Sigmoid colon (tissue), 7 donors: ENCODE results near the gene HAGH. TPM values are rescaled to one million over a fixed set of nuclear protein-coding genes. Genes with fewer than 3 reads are reported as not detected.

ENCODE experiments used
- DNase-seq: peaks from one replicate; pipeline ENCODE4 v3.0.0-alpha.2; 2019
- H3K27ac ChIP-seq, 4 donors: fragments of 200-600 bp; sonication (generic); one replicate each; pipeline ENCODE4 v1.5.1; 2016 to 2019; ENCODE audit warnings: mild to moderate bottlenecking in 1 of 4
- H3K27me3 ChIP-seq, 3 donors: fragments of 200-600 bp; sonication (generic); one replicate each; pipeline ENCODE4 v1.5.1; 2019; ENCODE audit warnings: mild to moderate bottlenecking in 1 of 3
- H3K36me3 ChIP-seq, 4 donors: fragments of 200-600 bp; sonication (generic); one replicate each; pipeline ENCODE4 v1.5.1; 2016 to 2019
- H3K4me1 ChIP-seq, 4 donors: fragments of 200-600 bp; sonication (generic); one replicate each; pipeline ENCODE4 v1.5.1; 2017 to 2019
- H3K4me3 ChIP-seq, 4 donors: fragments of 200-600 bp; sonication (generic); one replicate each; pipeline ENCODE4 v1.5.1; 2017 to 2019; ENCODE audit warnings: mild to moderate bottlenecking in 2 of 4, moderate library complexity in 1 of 4
- H3K9me3 ChIP-seq, 4 donors: fragments of 200-600 bp in 3 of 4; sonication (generic) in 3 of 4; one replicate each; pipeline versions ENCODE4 v1.5.1 to v1.6.1; 2013 to 2019
- EP300 ChIP-seq, 4 donors: sonication (generic); formaldehyde crosslinking; IDR thresholded peaks; one replicate each; pipeline ENCODE4 v1.6.1; 2017; ENCODE audit warnings: antibody characterized with exemption in 4 of 4
- POLR2A ChIP-seq, 2 donors: fragments of 450-650 bp; IDR thresholded peaks; one replicate each; pipeline ENCODE4 v1.6.1; 2016; ENCODE audit warnings: antibody characterized with exemption in 2 of 2, mild to moderate bottlenecking in 2 of 2, moderate library complexity in 2 of 2
- POLR2AphosphoS5 ChIP-seq, 4 donors: sonication (generic); formaldehyde crosslinking; IDR thresholded peaks; one replicate each; pipeline ENCODE4 v1.6.1; 2017; ENCODE audit warnings: antibody characterized with exemption in 4 of 4
- WGBS, 2 donors: extraction: QIAGEN DNeasy Blood & Tissue Kit; methylation state at CpG; one replicate each; pipeline ENCODE4 v1.1.7; 2013; 5-methylcytosine and 5-hydroxymethylcytosine counted together
- intact Hi-C: fragments of 100-400 bp; cut with DNase I; formaldehyde crosslinking; loops from one replicate; pipeline ENCODE4 v1.15.1; 2023
- polyA plus RNA-seq, 3 donors: library from polyadenylated mRNA; stranded (reverse); fragments of 200-250 nt; gene quantifications; one replicate each; pipeline ENCODE4 v1.2.3, GENCODE V29; 2013
- total RNA-seq, 4 donors: library from RNA; depleted of rRNA; stranded (reverse); fragments of >200 nt; gene quantifications; one replicate each; pipeline ENCODE4 v1.1.0, GENCODE V29; 2016
- TF ChIP-seq, protein P1 (sequence below), 4 experiments: fragments of 450-650 bp in 3 of 4; fragments of 200-600 bp in 1 of 4; IDR thresholded peaks; one replicate each; pipeline ENCODE4 v1.5.1; 2016 to 2019; ENCODE audit warnings: antibody characterized with exemption in 4 of 4, mild to moderate bottlenecking in 3 of 4, moderate library complexity in 2 of 4
- donor health status: healthy with polysubstance abuse.
- donor health status: Bipolar disorder and iron deficiency.
- donor health status: healthy.

The HAGH gene
- total and polyA plus RNA-seq, 7 donors: 54.1 to 163 (median 86.9) TPM

DNA sequence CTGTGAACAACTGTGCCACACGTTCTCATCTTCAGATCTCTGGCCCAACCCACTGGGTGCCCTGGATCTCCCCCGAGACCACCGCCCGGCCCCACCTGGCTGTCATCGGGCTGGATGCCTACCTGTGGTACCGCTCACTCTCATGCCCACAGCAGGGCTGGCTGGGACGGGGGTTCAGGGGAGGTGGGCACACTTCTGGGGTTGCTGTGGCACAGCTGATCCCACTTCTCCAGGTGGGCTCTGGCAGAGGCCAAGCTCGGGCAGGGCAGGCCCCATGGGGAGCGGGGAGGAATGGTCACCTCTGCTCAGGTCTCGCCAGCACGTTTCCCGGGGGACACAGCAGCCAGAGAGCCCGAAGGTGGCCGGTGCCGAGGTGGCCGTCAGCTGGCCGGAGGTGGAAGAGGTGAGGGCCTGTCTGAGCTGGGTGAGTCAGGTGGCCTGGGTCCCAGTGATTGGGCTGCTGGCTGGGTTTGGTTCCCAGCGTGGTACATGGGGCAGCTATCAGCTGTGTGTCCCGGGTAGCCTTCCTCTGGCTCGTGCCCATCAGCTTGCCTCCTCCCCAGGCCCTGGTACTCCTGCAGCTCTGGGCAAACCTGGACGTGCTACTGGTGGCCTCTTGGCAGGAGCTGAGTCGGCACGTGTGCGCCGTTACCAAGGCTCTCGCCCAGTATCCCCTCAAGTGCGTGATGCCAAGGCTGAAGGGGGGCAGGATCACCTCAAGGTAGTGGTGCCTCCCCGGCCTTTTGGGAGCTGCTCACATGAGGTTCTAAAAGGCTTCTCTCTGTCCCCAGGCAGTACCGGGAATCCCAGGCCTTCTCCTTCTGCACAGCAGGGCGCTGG is 51.4 kb downstream of the HAGH start:
- Histone ChIP-seq H3K4me1 (peaks cover 0 to 44% (median 37%) of the 10 kb centered on the region in 4 donors), H3K27me3 (no peaks in the 10 kb centered on the region), H3K36me3 (peaks cover 0 to 55% (median 38%) of the 10 kb centered on the region in 4 donors), H3K9me3 (no peaks in the 10 kb centered on the region), H3K27ac (peak overlapping the region in 1 of 4 donors; percentile 97), H3K4me3 (no peak overlapping the region)
- 93 to 95% methylated on average over 30 of the region's 30 CpGs for WGBS, 2 donors
- no peak for DNase-seq
- TF ChIP-seq EP300 (IDR thresholded peaks at IDR 0.05): no peak
- TF ChIP-seq, protein P1, sequence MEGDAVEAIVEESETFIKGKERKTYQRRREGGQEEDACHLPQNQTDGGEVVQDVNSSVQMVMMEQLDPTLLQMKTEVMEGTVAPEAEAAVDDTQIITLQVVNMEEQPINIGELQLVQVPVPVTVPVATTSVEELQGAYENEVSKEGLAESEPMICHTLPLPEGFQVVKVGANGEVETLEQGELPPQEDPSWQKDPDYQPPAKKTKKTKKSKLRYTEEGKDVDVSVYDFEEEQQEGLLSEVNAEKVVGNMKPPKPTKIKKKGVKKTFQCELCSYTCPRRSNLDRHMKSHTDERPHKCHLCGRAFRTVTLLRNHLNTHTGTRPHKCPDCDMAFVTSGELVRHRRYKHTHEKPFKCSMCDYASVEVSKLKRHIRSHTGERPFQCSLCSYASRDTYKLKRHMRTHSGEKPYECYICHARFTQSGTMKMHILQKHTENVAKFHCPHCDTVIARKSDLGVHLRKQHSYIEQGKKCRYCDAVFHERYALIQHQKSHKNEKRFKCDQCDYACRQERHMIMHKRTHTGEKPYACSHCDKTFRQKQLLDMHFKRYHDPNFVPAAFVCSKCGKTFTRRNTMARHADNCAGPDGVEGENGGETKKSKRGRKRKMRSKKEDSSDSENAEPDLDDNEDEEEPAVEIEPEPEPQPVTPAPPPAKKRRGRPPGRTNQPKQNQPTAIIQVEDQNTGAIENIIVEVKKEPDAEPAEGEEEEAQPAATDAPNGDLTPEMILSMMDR (IDR thresholded peaks at IDR 0.05): no peak
- no peak for TF ChIP-seq POLR2AphosphoS5 (IDR thresholded peaks at IDR 0.05)
- TF ChIP-seq POLR2A (IDR thresholded peaks at IDR 0.05): no peak
- intact Hi-C loops: loop anchor here (10.0 kb wide), 1 partner anchor 1090 kb away; the partner anchor contains the start of genes JMJD8 and STUB1

DNA sequence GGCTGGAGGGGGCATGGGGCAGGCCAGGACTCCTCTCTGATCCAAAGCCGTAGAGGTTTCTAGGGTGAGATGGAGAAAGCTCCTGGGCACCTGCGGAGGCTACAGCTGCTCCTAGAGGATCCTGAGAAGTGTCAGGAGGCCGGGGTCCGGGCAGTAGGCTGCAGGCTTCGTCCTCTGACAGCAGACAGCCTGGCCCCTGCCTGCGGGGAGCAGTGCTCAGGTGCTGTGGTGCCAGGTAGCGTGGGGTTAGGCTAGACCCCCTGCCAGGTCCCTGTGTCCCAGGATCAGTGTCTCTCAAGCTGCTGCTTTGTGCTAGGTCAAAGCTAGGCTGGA is 52.2 kb downstream of the HAGH start:
- intact Hi-C loops: loop anchor here (5.0 to 10.0 kb wide), 2 partner anchors 67 to 1090 kb away; partner anchors contain the start of genes JMJD8, MAPK8IP3 and STUB1
- Histone ChIP-seq H3K27ac (peak overlapping the region; percentile 91 to 97 (median 96)), H3K36me3 (peaks cover 0 to 47% (median 31%) of the 10 kb centered on the region in 4 donors), H3K4me3 (peak overlapping the region in 2 of 4 donors; percentile 93), H3K27me3 (no peaks in the 10 kb centered on the region), H3K4me1 (peaks cover 0 to 51% (median 40%) of the 10 kb centered on the region in 4 donors), H3K9me3 (no peaks in the 10 kb centered on the region)
- TF ChIP-seq EP300 (IDR thresholded peaks at IDR 0.05): no peak
- TF ChIP-seq POLR2A (IDR thresholded peaks at IDR 0.05): no peak
- no peak for TF ChIP-seq POLR2AphosphoS5 (IDR thresholded peaks at IDR 0.05)
- TF ChIP-seq, protein P1 (IDR thresholded peaks at IDR 0.05): no peak
- DNase-seq: no peak
- 86 to 93% methylated on average over 7 of the region's 7 CpGs for WGBS, 2 donors

DNA sequence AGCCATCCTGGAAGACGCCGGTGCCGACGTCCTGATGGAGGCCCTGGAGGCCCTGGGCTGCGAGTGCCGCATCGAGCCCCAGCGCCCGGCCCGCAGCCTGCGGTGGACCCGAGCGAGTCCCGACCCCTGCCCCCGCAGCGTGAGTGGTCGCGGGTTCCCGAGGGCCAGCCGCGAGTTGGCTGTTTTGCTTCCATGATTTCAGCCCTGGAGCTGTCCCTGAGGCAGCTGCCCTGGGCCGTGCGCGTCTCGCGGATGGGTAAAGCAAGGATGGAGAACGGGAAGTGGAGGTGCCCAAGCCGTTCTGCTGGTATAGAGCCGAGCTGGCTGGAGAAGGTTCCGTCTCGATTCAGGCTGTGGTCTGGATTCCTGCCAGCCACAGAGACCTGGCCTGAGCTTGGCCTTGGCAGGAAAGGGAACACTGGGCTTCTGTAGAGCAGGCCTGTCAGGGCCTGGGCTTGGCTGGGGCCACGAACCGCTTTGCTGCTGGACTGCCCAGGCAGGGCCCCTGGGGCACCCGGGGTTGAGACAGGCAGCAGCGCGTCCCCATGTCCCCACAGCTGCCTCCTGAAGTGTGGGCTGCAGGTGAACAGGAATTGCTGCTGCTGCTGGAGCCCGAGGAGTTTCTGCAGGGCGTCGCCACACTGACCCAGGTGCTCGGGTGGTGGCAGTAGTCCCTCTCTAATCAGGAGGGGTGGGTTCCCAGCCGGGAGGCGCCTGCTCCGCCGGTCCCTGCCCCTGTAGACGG is 52.8 kb downstream of the HAGH start:
- peaks cover 0 to 56% (median 45%) of the 10 kb centered on the region in 4 donors for H3K4me1 ChIP-seq
- intact Hi-C loops: loop anchor here (2.0 to 10.0 kb wide), 3 partner anchors 53 to 1089 kb away; partner anchors contain the start of genes FAHD1, HAGH, JMJD8 and MAPK8IP3
- peak overlapping the region; percentile 91 to 97 (median 96) for H3K27ac ChIP-seq
- no peaks in the 10 kb centered on the region for H3K27me3 ChIP-seq
- no peak for TF ChIP-seq POLR2A (IDR thresholded peaks at IDR 0.05)
- peaks cover 0 to 43% (median 29%) of the 10 kb centered on the region in 4 donors for H3K36me3 ChIP-seq
- H3K9me3 ChIP-seq: no peaks in the 10 kb centered on the region
- H3K4me3 ChIP-seq: peak overlapping the region; percentile 64 to 93 (median 90)
- DNase-seq: no peak
- WGBS, 2 donors: 5 to 14% methylated on average over 45 of the region's 45 CpGs

DNA sequence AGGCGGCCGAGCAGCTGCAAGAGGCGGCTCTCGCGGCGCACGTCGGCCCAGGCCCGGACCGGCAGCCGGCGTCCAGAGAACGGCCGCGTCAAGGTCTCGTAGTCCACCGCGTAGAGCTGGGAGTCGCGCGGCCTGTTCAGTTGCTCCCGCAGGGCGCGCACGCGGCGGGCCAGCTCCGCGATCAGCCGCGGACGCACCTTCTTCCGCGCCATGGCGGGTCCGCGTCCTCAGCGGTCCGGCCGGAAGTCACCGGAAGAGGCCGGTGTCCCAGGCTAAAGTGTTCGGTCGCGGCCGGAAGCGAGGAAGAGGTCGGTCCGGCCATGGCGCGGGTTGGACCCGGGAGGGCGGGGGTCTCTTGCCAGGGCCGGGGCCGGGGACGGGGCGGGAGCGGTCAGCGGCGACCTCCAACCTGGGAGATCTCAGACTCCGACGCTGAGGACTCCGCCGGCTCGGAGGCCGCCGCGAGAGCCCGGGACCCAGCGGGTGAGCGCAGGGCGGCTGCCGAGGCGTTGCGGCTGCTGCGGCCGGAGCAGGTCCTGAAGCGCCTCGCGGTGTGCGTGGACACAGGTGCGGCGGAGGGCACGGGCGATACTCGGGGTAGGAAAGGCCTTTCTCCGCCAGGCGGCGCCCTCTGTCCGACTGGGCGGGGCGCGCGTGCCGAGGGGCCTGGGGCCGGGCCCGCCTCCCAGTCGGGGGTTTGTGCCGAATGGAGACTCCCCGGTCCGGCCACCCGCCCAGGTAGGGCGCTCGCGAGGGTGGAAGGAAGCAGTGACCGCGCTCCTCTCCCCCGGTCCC is 53.5 kb downstream of the HAGH start, which contains the start of gene MRPS34:
MRPS34 (minus strand) TSS at position 227 of the 795 bp plus-strand sequence; CDS start at position 212, 15 bp downstream.
- DNase-seq: peak; percentile 90
- Histone ChIP-seq H3K36me3 (peaks cover 7 to 43% (median 33%) of the 10 kb centered on the region in 4 donors), H3K9me3 (no peaks in the 10 kb centered on the region), H3K4me3 (peak within 1 kb of the TSS; percentile 64 to 93 (median 90)), H3K27ac (peak within 1 kb of the TSS; percentile 91 to 97 (median 96)), H3K27me3 (no peaks in the 10 kb centered on the region), H3K4me1 (peaks cover 0 to 56% (median 47%) of the 10 kb centered on the region in 4 donors)
- intact Hi-C loops: loop anchor here (2.0 to 10.0 kb wide), 3 partner anchors 54 to 1088 kb away; partner anchors contain the start of genes FAHD1, HAGH, JMJD8 and MAPK8IP3
- TF ChIP-seq, protein P1 (IDR thresholded peaks at IDR 0.05): peak; percentile 37 to 74 (median 64)
- peak; percentile 55 to 68 for TF ChIP-seq POLR2A (IDR thresholded peaks at IDR 0.05)
- peak in 1 of 4 donors; percentile 25 for TF ChIP-seq EP300 (IDR thresholded peaks at IDR 0.05)
- peak; percentile 69 to 92 (median 82) for TF ChIP-seq POLR2AphosphoS5 (IDR thresholded peaks at IDR 0.05)
- WGBS, 2 donors: 0 to 1% methylated on average over 108 of the region's 108 CpGs
